GM18507 (cell line): Measurements from ENCODE around the gene CNPY2.
"Not testable (repeated sequence)": the region's sequence is repeated elsewhere in the genome, so short reads cannot be mapped to it uniquely, and the experiment has no call there.

Experiments
- DNase-seq: peaks from one replicate; pipeline ENCODE4 v3.0.0; 2011; ENCODE audit warnings: low read depth; ENCODE audit not compliant: insufficient read length; ENCODE audit errors: extremely low spot score
- FAIRE-seq: peaks from 2 replicates; lab custom pipeline; 2011; peaks lifted over from hg19 to GRCh38; lab: Jason Lieb, UNC

Gene CNPY2

GRCh38 chr12:56266693-56267442, 48.9 kb downstream of the CNPY2 start, which contains the start of gene COQ10A:
TSS of gene COQ10A (plus strand) at chr12:56266942. CDS start at chr12:56267119, 177 bp downstream.
- peak; percentile 86 for FAIRE-seq
- peak; percentile 91 for DNase-seq

DNA sequence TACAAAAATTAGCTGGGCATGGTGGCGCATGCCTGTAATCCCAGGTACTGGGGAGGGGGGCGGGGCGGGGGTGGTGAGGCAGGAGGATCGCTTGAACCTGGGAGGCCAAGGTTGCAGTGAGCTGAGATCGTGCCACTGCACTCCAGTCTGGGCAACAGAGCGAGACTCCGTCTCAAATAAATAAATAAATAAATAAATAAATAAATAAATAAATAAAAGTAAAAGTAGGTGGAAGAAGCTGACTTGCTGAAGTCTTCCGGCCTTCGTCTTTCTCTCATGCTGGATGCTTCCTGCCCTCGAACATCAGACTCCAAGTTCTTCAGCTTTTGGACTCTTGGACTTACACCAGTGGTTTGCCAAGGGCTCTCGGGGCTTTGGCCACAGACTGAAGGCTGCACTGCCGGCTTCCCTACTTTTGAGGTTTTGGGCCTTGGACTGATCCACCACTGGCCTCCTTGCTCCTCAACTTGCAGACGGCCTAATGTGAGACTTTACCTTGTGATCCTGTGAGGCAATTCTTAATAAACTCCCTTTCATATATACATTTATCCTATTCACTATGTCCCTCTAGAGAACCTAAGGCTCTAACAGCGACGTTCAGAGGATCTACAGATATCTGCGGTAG, 49.6 kb downstream of the CNPY2 start:
- not testable (repeated sequence) for FAIRE-seq, DNase-seq

DNA sequence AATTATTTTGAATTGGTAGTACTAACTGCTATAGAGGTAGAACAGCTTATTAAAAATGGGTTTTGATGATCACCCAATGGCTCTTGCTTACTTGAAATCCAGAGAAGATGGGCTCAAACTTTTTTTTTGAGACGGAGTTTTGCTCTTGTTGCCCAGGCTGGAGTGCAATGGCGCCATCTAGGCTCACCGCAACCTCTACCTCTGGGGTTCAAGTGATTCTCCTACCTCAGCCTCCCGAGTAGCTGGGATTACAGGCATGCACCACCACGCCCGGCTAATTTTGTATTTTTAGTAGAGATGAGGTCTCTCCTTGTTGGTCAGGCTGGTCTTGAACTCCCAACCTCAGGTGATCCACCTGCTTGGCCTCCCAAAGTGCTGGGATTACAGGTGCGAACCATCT, 52.8 kb downstream of the CNPY2 start:
- not testable (repeated sequence) for FAIRE-seq, DNase-seq

DNA sequence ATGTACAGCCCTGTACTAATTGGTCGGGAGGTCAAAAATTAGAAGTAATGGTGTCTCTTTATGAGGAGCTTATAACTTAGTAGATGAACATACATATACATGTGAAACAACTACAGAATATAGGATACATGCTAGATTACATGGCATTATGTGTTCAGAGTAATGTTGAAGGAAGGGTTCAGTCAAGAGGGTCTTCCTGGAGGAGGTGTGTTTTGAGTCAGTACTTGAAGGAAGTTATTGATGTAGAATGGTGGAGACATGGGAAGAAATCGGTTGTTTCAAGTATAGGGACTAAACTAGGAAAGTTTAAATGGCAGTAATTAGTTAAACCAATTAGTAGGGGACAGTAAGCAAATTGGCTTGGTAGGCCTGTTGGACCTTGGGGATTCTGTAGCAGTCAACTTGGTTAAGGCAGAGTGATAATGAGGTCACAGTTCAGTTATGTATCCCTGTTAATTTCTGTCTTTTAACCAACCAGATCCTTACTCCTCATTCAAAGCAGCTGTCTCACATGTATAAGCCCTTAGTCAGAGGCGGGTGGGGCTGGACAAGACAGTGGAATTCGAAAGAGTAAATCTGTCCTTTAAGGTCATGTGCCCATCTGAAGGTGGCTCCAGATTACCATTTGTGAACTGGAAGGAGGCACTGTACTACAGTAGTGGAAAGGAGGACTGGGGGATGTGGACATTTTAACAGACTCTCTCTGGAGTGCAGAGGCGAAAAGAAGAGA, 54.1 kb downstream of the CNPY2 start:
- FAIRE-seq = no peak

DNA sequence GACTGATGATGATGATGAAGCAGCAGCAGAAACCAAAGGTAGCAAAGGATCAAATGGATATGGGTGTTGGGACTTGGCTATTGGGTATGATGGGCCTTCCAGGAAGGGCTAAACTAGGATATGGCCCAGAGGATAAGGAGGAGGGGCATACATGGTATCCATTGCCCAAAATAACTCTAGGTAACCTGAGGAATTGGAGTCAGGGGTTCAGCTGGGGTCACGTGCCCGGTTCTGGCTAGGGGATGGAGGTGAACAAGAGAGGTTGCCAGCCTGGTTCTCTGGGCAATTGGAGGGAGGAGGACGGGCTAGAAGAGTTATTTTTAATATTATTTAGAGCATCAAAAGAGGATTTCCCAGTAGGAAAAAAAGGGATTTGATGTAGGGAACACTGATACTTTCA, 54.9 kb downstream of the CNPY2 start:
- FAIRE-seq (no peak), DNase-seq (no peak)

More for the DNA sequence above, 54.1 kb downstream of the CNPY2 start:
- no peak for DNase-seq

DNA sequence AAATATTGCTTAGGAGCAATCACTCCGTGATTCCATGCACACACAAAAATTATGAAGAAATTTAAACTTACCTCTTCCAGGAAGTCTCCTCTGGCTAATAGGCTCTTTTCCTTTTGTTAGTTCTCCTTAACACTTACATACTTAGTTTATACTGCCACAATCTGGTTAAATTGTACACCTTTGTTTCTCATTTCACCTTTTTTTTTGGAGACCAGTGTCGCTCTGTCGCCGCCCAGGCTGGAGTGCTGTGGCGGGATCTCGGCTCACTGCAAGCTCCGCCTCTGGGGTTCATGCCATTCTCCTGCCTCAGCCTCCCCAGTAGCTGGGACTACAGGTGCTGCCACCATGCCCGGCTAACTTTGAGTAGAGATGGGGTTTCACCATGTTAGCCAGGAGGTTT, 55.4 kb downstream of the CNPY2 start:
- FAIRE-seq (no peak), DNase-seq (no peak)
